T-cell (primary cell): Measurements from ENCODE around the gene MDM4. TPM values are rescaled to one million over a fixed set of nuclear protein-coding genes. Genes with fewer than 3 reads are reported as not detected.
A peak's percentile ranks its signal among the peaks of the same experiment; 100 is the strongest.
"Not testable (repeated sequence)": the region's sequence is repeated elsewhere in the genome, so short reads cannot be mapped to it uniquely, and the experiment has no call there.

Source experiments
- ATAC-seq, 4 experiments: fragments of 200-7000 bp in 3 of 4; fragments of 150-1000 bp in 1 of 4; cut with Tn5 transposase; replicated peaks in 1 of 4; 1 replicate in 3 of 4; 2 replicates in 1 of 4; pipeline ENCODE4 v1.10.0; 2021; ENCODE audit warnings: moderate library complexity in 3 of 4, mild to moderate bottlenecking in 2 of 4, moderate number of reproducible peaks in 1 of 4
- CTCF ChIA-PET, 2 donors: fragments of 300-600 bp; sonication (Branson Sonifier 250); formaldehyde crosslinking; loops; one replicate each; lab custom pipeline; 2022; ENCODE audit warnings: antibody characterized with exemption in 2 of 2; lab: Charles Lee
- POLR2A ChIA-PET, 2 donors: fragments of 300-600 bp; sonication (Branson Sonifier 250); formaldehyde crosslinking; loops; one replicate each; lab custom pipeline; 2022; ENCODE audit warnings: antibody characterized with exemption in 2 of 2; lab: Charles Lee
- DNase-seq, 35 experiments: peaks; one replicate each; pipeline versions ENCODE4 v3.0.0 to v3.0.0-alpha.2; 2013 to 2023
- H3K27ac ChIP-seq: one replicate; pipeline ENCODE4 v1.5.1; 2013; ENCODE audit warnings: low read length
- H3K27me3 ChIP-seq, 2 experiments: replicated peaks in 1 of 2; 1 replicate in 1 of 2; 2 replicates in 1 of 2; pipeline versions ENCODE4 v1.6.1 to v1.7.0; 2013; ENCODE audit warnings: low read length in 1 of 2, mixed read lengths in 1 of 2; ENCODE audit not compliant: control insufficient read depth in 2 of 2, insufficient read depth in 2 of 2; ENCODE audit errors: extremely low read depth in 1 of 2
- H3K36me3 ChIP-seq, 2 donors: 1 replicate in 1 of 2; 2 replicates in 1 of 2; pipeline versions ENCODE4 v1.6.1 to v1.7.0; 2013; ENCODE audit warnings: low read length in 1 of 2; ENCODE audit not compliant: control insufficient read depth in 2 of 2, insufficient read depth in 1 of 2; ENCODE audit errors: extremely low read depth in 1 of 2
- H3K4me1 ChIP-seq, 2 experiments: 1 replicate in 1 of 2; 2 replicates in 1 of 2; pipeline versions ENCODE4 v1.6.1 to v1.7.0; 2013; ENCODE audit warnings: low read length in 2 of 2, mixed read lengths in 1 of 2; ENCODE audit not compliant: insufficient read depth in 2 of 2, control insufficient read depth in 1 of 2; ENCODE audit errors: extremely low read depth in 1 of 2
- H3K4me3 ChIP-seq, 2 donors: 1 replicate in 1 of 2; 2 replicates in 1 of 2; pipeline versions ENCODE4 v1.5.1 to v1.7.0; 2013; ENCODE audit warnings: mild to moderate bottlenecking in 2 of 2, low read length in 1 of 2, moderate library complexity in 1 of 2; ENCODE audit not compliant: control insufficient read depth in 1 of 2; ENCODE audit errors: extremely low read depth in 1 of 2
- H3K9me3 ChIP-seq: 2 replicates; pipeline ENCODE4 v1.7.0; 2013
- H3K27ac Mint-ChIP-seq, 2 donors: one replicate each; pipeline ENCODE4 v1.8.0; 2020 to 2021; ENCODE audit warnings: mild to moderate bottlenecking in 2 of 2, mixed read lengths in 2 of 2
- H3K27me3 Mint-ChIP-seq, 2 donors: one replicate each; pipeline ENCODE4 v1.8.0; 2021 to 2022; ENCODE audit warnings: mixed read lengths in 2 of 2
- H3K36me3 Mint-ChIP-seq: one replicate; pipeline ENCODE4 v1.8.0; 2021; ENCODE audit warnings: mixed read lengths
- H3K4me1 Mint-ChIP-seq, 3 donors: one replicate each; pipeline ENCODE4 v1.8.0; 2020 to 2022; ENCODE audit warnings: mixed read lengths in 3 of 3, mild to moderate bottlenecking in 1 of 3
- H3K4me3 Mint-ChIP-seq, 3 donors: one replicate each; pipeline ENCODE4 v1.8.0; 2020 to 2022; ENCODE audit warnings: mild to moderate bottlenecking in 3 of 3, mixed read lengths in 3 of 3, moderate library complexity in 3 of 3
- H3K9me3 Mint-ChIP-seq, 3 donors: one replicate each; pipeline ENCODE4 v1.8.0; 2020 to 2022; ENCODE audit warnings: mixed read lengths in 3 of 3
- WGBS: methylation state at CpG from one replicate; pipeline ENCODE4 v1.1.5; 2013; ENCODE audit warnings: missing lambda C conversion rate; ENCODE audit not compliant: insufficient coverage; 5-methylcytosine and 5-hydroxymethylcytosine counted together
- total RNA-seq, 35 experiments: library from RNA in 6 of 35; stranded (reverse) in 6 of 35; fragments of 120-200 nt in 1 of 35; gene quantifications; one replicate each; pipeline versions ENCODE4 v1.2.1 to v1.2.4 and lab custom pipeline; 2013 to 2026

The MDM4 gene
- total RNA-seq, 5 donors from 2014 or later (not counting 1 experiment from before 2014, with no cell fraction given) = 168 to 288 (median 183) TPM

DNA sequence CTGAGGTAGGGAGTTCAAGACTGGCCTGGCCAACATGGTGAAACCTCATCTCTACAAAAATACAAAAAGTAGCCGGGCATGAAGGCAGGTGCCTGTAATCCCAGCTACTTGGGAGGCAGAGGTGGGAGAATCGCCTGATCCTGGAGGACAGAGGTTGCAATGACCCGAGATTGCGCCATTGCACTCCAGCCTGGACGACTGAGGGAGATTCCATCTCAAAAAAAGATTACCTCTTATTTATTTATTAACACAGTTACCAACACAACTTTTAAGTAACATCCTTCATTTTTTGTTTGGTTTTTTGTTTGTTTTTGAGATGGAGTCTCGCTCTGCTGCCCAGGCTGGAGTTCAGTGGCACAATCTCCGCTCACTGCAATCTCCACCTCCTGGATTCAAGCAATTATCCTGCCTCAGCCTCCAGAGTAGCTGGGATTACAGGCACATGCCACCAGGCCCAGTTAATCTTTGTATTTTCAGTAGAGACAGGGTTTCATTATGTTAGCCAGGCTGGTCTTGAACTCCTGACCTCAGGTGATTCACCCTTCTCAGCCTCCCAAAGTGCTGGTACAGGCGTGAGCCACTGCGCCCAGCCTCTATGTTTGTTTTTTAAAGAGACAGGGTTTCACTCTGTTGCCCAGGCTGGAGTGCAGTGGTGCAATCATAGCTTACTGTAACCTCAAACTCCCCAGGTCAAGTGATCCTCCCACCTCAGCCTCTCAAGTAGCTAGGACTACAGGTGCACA lies 29.5 kb upstream of the MDM4 start:
- H3K4me3 Mint-ChIP-seq, H3K27ac ChIP-seq, H3K9me3 Mint-ChIP-seq, H3K27me3 ChIP-seq, H3K4me3 ChIP-seq, DNase-seq, POLR2A ChIA-PET, H3K27me3 Mint-ChIP-seq, H3K4me1 ChIP-seq, H3K9me3 ChIP-seq, H3K27ac Mint-ChIP-seq, ATAC-seq: not testable (repeated sequence)
- CTCF ChIA-PET = interaction anchor here (0.5 to 1.0 kb wide), 2 partner anchors 8 to 19 kb away, joined by 3 to 4 read pairs; no protein-coding TSS in a partner anchor
- H3K36me3 Mint-ChIP-seq = peaks cover 26% of the 10 kb centered on the region
- peaks cover 0 to 10% of the 10 kb centered on the region in 2 donors for H3K36me3 ChIP-seq
- WGBS = no CpG with 5 or more reads among the region's 9 CpGs
- H3K4me1 Mint-ChIP-seq = peaks cover 46 to 64% (median 55%) of the 10 kb centered on the region in 3 donors

DNA sequence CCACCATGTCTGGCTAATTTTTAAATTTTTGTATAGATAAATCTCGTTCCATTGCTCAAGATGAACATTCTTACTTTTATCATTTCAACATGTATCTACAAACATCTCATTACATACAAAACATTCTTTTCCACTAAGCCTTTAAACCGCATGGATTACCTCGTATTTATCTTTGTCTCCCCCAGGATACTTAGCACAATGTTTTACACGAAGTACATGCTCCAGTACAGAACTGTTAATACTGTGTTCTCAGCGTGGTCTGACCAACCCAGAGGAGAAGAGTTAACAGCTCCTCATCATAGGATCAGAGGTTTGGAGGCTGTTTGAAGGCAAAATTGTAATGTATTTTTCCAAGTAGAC lies 29.0 kb upstream of the MDM4 start:
- peaks cover 49 to 65% (median 55%) of the 10 kb centered on the region in 3 donors for H3K4me1 Mint-ChIP-seq
- peaks cover 26% of the 10 kb centered on the region for H3K36me3 Mint-ChIP-seq
- ChIA-PET POLR2A (no interaction called here), CTCF (interaction anchor here (0.5 to 1.5 kb wide), 4 partner anchors 18 to 56 kb away, joined by 3 to 4 read pairs (median 4); no protein-coding TSS in a partner anchor)
- H3K36me3 ChIP-seq = peaks cover 0 to 10% of the 10 kb centered on the region in 2 donors
- DNase-seq (no peak), ATAC-seq (no peak)
- no peaks in the 10 kb centered on the region for H3K9me3 ChIP-seq
- H3K27ac Mint-ChIP-seq = no peak overlapping the region
- H3K4me3 ChIP-seq = no peak overlapping the region
- no peak overlapping the region for H3K4me3 Mint-ChIP-seq
- no peaks in the 10 kb centered on the region for H3K9me3 Mint-ChIP-seq
- H3K27me3 ChIP-seq = no peaks in the 10 kb centered on the region
- peaks cover 4 to 14% of the 10 kb centered on the region in 2 experiments for H3K4me1 ChIP-seq
- no peaks in the 10 kb centered on the region for H3K27me3 Mint-ChIP-seq
- no peak overlapping the region for H3K27ac ChIP-seq
- no CpG with 5 or more reads among the region's 5 CpGs for WGBS

DNA sequence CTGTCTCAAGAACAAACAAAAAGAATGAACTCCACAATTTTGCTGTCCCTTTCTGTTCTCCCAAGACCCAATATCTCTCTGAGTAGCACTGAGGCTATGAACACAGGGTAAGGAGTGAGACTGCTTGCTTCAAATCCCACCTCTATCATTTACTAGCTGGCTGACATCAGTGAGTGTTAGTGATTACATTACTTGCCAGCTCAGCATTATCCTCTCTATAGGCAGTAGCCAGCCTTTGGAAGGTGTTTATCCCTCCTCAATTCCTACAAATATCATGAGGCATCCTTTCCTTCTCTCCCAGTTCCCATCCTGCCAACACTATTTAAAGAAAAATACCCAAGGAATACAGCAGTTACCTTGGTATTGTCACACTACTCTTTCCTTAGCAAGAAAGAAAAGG lies 24.6 kb upstream of the MDM4 start:
- CTCF ChIA-PET = interaction anchor here (1.2 to 1.3 kb wide), 3 partner anchors 12 to 61 kb away, joined by 3 to 5 read pairs (median 4); no protein-coding TSS in a partner anchor
- H3K4me1 Mint-ChIP-seq = peaks cover 65 to 71% (median 66%) of the 10 kb centered on the region in 3 donors

GRCh38 chr1:204493145-204493983 lies 22.8 kb upstream of the MDM4 start:
- peaks cover 56 to 75% (median 72%) of the 10 kb centered on the region in 3 donors for H3K4me1 Mint-ChIP-seq
- ChIA-PET POLR2A (interaction anchor here (0.5 to 2.0 kb wide), 5 partner anchors 10 to 95 kb away, joined by 3 to 5 read pairs (median 4); partner anchors contain the start of gene MDM4 (in 1 of the 2)), CTCF (interaction anchor here (0.6 to 3.0 kb wide), 19 partner anchors 8 to 79 kb away, joined by 3 to 23 read pairs (median 4); no protein-coding TSS in a partner anchor)
- H3K36me3 Mint-ChIP-seq = peaks cover 16% of the 10 kb centered on the region
- Histone ChIP-seq H3K4me3 (peak overlapping the region; percentile 78 to 92), H3K27ac (peak overlapping the region; percentile 74), H3K27me3 (no peaks in the 10 kb centered on the region), H3K9me3 (no peaks in the 10 kb centered on the region), H3K36me3 (peaks cover 0 to 10% of the 10 kb centered on the region in 2 donors), H3K4me1 (peaks cover 31 to 37% of the 10 kb centered on the region in 2 experiments)
- peak overlapping the region; percentile 94 to 96 for H3K27ac Mint-ChIP-seq
- peak overlapping the region; percentile 89 to 95 (median 91) for H3K4me3 Mint-ChIP-seq
- 34% methylated on average over 8 of the region's 15 CpGs for WGBS
- peak in 1 of 4 experiments; percentile 2 for ATAC-seq
- peak in 5 of 35 experiments; percentile 6 to 23 (median 13) for DNase-seq
- H3K27me3 Mint-ChIP-seq = no peaks in the 10 kb centered on the region
- H3K9me3 Mint-ChIP-seq = no peaks in the 10 kb centered on the region

More for the DNA sequence above, 24.6 kb upstream of the MDM4 start:
- H3K9me3 Mint-ChIP-seq = no peaks in the 10 kb centered on the region
- peaks cover 20% of the 10 kb centered on the region for H3K36me3 Mint-ChIP-seq
- H3K27ac Mint-ChIP-seq = peak overlapping the region; percentile 94 to 96
- Histone ChIP-seq H3K4me1 (peaks cover 30 to 35% of the 10 kb centered on the region in 2 experiments), H3K27me3 (no peaks in the 10 kb centered on the region), H3K27ac (no peak overlapping the region), H3K9me3 (no peaks in the 10 kb centered on the region), H3K36me3 (peaks cover 0 to 10% of the 10 kb centered on the region in 2 donors), H3K4me3 (no peak overlapping the region)
- peak overlapping the region in 2 of 3 donors; percentile 89 to 95 for H3K4me3 Mint-ChIP-seq
- ATAC-seq (no peak), DNase-seq (no peak)
- POLR2A ChIA-PET = interaction anchor here in 1 of 2 donors (0.6 kb wide), 1 partner anchor 735 kb away, joined by 3 read pairs; no protein-coding TSS in a partner anchor
- no peaks in the 10 kb centered on the region for H3K27me3 Mint-ChIP-seq

GRCh38 chr1:204493984-204494280 lies 22.3 kb upstream of the MDM4 start:
- Mint-ChIP-seq H3K9me3 (no peaks in the 10 kb centered on the region), H3K27me3 (no peaks in the 10 kb centered on the region), H3K4me3 (peak overlapping the region; percentile 89 to 95 (median 91)), H3K4me1 (peaks cover 56 to 75% (median 68%) of the 10 kb centered on the region in 3 donors), H3K36me3 (peaks cover 13% of the 10 kb centered on the region), H3K27ac (peak overlapping the region; percentile 94 to 96)
- Histone ChIP-seq H3K4me3 (peak overlapping the region; percentile 78 to 92), H3K36me3 (peaks cover 0 to 10% of the 10 kb centered on the region in 2 donors), H3K9me3 (no peaks in the 10 kb centered on the region), H3K27ac (peak overlapping the region; percentile 74), H3K27me3 (no peaks in the 10 kb centered on the region), H3K4me1 (peaks cover 31 to 37% of the 10 kb centered on the region in 2 experiments)
- peak; percentile 56 to 63 (median 60) for ATAC-seq
- ChIA-PET CTCF (interaction anchor here (0.5 to 3.0 kb wide), 18 partner anchors 8 to 313 kb away, joined by 3 to 23 read pairs (median 4); partner anchors contain the start of gene MDM4 (in 1 of the 2)), POLR2A (interaction anchor here (0.7 to 2.0 kb wide), 5 partner anchors 9 to 95 kb away, joined by 3 to 5 read pairs (median 3); partner anchors contain the start of gene MDM4 (in 1 of the 2))
- 0% methylated on average over 13 of the region's 14 CpGs for WGBS
- peak in 33 of 35 experiments; percentile 32 to 71 (median 52) for DNase-seq
